ENCODE data around the gene FOLR2. TPM values are rescaled to one million over a fixed set of nuclear protein-coding genes. Genes with fewer than 3 reads are reported as not detected.

Gene FOLR2
- total RNA-seq, 3 donors from 2014 or later: 3.2 to 29.4 (median 13.8) TPM

DNA sequence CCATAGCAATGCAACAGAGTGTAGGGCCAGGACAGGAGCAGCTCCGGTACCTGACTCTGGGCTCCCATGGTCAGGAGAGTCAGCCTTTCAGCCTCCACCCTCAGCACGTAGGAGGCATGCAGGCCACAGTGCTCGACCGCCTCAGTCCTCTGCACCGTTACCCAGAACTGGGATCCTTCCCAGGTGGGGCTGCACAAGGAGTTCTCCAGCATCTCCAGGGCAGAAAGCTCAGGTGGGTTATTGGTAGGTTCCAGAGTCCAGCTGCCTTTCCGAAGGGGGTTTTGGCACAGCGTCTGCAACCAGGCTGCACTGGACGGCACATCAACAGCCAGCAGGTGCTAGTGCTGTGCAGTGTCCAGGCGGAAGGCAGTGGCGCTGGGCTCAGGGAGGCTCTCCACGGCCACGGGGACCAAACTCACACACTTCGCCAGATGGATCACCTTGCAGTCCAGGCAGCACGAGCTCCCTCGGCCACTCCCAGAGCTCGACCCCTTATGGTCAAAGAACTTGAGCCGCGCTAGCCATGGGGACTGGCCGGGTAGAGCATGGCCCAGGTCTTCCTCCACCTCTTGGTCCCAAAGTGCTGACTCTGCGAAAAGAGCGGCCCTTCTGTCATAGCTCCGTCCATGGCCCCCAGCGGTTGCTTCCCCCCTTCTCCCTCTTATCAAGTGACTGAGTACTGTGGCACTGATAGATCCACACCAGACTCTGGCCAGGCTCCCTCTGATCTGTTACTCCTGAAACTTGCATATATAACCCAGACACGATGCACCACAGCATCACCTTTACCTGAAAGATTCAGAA lies 34.3 kb downstream of the FOLR2 start:
- intact Hi-C loops (cut with DNase I, micrococcal nuclease): no loop called here
- no peak for ATAC-seq
- Histone ChIP-seq H3K4me3 (no peak overlapping the region), H3K36me3 (ENCODE audit: low read depth) (no peaks in the 10 kb centered on the region), H3K4me1 (ENCODE audit: low read depth) (no peaks in the 10 kb centered on the region), H3K9me3 (no peaks in the 10 kb centered on the region)
- DNase-seq: no peak
- TF ChIP-seq, protein P1, sequence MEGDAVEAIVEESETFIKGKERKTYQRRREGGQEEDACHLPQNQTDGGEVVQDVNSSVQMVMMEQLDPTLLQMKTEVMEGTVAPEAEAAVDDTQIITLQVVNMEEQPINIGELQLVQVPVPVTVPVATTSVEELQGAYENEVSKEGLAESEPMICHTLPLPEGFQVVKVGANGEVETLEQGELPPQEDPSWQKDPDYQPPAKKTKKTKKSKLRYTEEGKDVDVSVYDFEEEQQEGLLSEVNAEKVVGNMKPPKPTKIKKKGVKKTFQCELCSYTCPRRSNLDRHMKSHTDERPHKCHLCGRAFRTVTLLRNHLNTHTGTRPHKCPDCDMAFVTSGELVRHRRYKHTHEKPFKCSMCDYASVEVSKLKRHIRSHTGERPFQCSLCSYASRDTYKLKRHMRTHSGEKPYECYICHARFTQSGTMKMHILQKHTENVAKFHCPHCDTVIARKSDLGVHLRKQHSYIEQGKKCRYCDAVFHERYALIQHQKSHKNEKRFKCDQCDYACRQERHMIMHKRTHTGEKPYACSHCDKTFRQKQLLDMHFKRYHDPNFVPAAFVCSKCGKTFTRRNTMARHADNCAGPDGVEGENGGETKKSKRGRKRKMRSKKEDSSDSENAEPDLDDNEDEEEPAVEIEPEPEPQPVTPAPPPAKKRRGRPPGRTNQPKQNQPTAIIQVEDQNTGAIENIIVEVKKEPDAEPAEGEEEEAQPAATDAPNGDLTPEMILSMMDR (IDR thresholded peaks at IDR 0.05): no peak

DNA sequence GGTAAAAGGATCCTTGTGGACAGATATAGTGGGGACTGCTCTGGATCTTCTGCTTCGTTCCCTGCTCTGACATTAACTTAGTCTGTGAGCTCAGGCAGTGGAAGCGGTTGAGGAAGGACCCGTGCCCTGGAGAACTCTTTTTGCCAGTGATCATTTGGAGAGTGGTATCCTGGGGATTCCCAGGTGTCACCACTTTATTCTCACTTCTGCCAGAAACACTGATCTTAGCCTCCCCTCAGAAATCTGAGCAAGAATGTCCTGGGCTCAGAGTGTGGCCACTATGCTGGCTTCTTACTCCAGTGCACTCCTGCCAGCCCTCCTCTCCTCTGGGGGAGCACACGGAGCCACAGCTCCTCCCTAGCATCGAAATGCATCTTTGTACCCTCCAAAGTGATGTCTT lies 35.0 kb downstream of the FOLR2 start:
- DNase-seq (no peak), ATAC-seq (no peak)
- no peak overlapping the region for H3K4me3 ChIP-seq
- intact Hi-C loops (cut with DNase I, micrococcal nuclease): no loop called here
- no peaks in the 10 kb centered on the region for H3K9me3 ChIP-seq
- no peaks in the 10 kb centered on the region for H3K36me3 ChIP-seq (ENCODE audit: low read depth)
- TF ChIP-seq, protein P1 (IDR thresholded peaks at IDR 0.05): no peak
- H3K4me1 ChIP-seq (ENCODE audit: low read depth): no peaks in the 10 kb centered on the region

DNA sequence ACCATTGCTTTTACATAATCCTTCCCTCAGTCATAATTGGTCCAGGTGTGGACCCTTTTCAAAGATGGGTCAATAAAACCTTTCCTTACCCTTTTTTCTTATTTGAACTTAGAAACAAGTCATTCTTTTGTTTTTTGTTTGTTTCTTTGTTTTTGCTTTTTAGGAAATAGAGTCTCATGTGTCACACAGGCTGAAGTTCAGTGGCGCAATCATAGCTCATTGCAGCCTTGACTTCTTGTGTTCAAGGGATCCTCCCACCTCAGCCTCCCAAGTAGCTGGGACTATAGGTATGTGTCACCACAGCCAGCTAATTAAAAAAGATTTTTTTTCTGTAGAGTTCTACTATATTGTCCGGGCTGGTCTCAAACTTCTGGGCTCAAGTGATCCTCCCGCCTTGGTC lies 36.8 kb downstream of the FOLR2 start:
- Histone ChIP-seq H3K9me3 (no peaks in the 10 kb centered on the region), H3K4me3 (no peak overlapping the region), H3K4me1 (ENCODE audit: low read depth) (no peaks in the 10 kb centered on the region), H3K36me3 (ENCODE audit: low read depth) (no peaks in the 10 kb centered on the region)
- intact Hi-C loops (cut with DNase I, micrococcal nuclease): no loop called here
- TF ChIP-seq, protein P1 (IDR thresholded peaks at IDR 0.05): no peak
- no peak for ATAC-seq
- DNase-seq: no peak

DNA sequence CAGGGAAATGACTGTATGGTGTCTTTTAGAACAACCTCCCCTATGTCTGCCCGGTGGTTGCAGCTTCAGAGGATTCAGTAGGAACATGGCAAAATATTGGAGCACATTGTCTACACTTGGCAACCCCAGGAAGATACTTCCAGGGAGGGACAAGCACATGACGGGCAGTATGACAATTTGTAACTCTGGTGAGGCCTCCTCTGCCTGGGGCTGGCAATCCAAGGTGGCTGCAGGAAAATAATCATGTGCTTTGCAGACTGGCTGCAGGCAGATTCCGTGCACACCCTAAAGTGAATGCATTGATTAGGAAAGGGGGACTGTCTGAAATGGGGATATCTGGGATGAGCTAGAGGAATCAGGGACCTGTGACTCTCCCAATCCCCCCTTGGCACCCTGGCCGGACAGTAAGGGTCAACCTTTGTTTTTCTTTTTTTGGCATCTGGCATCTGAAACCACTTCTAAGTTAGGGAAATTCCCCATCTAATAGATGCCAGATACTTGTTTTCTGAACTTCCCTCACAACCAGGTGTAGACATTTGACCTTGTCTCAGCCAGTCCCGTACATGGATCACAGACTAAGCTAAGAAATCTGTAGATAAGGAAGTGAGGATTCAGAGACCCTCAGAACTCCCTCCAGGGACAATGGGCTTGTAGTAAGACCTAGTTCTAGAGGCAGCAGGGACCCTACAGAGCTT lies 37.9 kb downstream of the FOLR2 start:
- TF ChIP-seq, protein P1 (IDR thresholded peaks at IDR 0.05): no peak
- no peaks in the 10 kb centered on the region for H3K9me3 ChIP-seq
- no peak for DNase-seq
- H3K4me3 ChIP-seq: no peak overlapping the region
- no peak for ATAC-seq
- no peaks in the 10 kb centered on the region for H3K4me1 ChIP-seq (ENCODE audit: low read depth)
- intact Hi-C loops (cut with DNase I, micrococcal nuclease): no loop called here
- no peaks in the 10 kb centered on the region for H3K36me3 ChIP-seq (ENCODE audit: low read depth)

DNA sequence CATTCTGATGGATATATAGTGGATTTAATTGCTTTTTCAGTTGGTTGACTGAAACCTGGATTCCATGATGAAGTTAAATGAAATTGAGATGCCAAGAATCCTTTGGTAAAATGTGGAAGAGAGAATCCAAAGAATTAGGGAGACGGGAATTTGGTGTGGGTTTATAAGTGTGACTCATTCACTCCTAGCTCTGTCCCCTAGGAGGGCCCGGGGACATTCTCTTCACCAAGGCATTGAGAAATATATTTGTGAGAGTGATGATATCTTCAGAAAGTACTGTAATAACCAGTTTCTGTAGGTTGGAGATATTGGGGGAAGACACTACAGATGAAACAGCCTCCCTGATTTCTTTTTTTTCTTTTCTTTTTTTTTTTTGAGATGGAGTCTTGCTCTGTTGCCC lies 41.0 kb downstream of the FOLR2 start:
- Histone ChIP-seq H3K4me1 (ENCODE audit: low read depth) (no peaks in the 10 kb centered on the region), H3K36me3 (ENCODE audit: low read depth) (no peaks in the 10 kb centered on the region), H3K9me3 (no peaks in the 10 kb centered on the region), H3K4me3 (no peak overlapping the region)
- no peak for DNase-seq
- TF ChIP-seq, protein P1 (IDR thresholded peaks at IDR 0.05): no peak
- intact Hi-C loops (cut with DNase I, micrococcal nuclease): no loop called here
- ATAC-seq: no peak
